ENCODE data around the gene TRAK1. TPM values are rescaled to one million over a fixed set of nuclear protein-coding genes. Genes with fewer than 3 reads are reported as not detected.

The TRAK1 gene
- total RNA-seq, 1 donor from 2014 or later: 38.3 TPM

DNA sequence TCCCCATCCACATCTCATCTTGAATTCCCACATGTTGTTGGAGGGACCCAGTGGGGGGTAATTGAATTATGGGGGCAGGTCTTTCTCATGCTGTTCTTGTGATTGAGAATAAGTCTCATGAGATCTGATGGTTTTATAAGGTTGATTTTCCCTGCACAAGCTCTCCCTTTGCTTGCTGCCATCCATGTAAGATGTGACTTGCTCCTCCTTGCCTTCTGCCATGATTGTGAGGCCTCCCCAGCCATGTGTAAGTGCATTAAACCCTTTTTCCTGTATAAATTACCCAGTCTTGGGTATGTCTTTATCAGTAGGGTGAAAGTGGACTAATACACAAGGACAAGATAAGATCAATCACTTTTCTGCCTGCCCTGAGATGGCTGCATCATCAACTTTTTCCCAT is 180.6 kb downstream of the TRAK1 start:
- DNase-seq (ENCODE audit: low spot score): no peak

DNA sequence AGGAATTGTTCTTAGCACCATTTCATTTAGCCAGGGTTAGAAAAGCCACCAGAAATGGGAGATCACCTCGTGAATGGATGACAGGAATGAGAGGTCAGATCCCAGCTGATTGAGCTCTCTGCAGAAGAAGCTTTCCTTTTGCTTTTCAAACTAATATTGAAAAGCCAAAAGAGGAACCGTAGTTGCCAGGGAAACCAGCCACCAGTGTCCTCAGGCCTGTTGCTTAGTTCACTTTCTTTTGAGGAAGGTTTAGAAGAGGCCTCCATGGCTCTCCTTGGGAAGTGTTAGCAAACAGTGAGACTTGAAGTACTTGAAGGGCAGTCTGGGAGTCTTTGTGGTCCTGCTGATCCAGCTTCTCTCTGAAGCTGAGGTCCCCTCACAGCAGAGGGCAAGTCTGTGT is 182.2 kb downstream of the TRAK1 start:
- DNase-seq (ENCODE audit: low spot score): no peak

DNA sequence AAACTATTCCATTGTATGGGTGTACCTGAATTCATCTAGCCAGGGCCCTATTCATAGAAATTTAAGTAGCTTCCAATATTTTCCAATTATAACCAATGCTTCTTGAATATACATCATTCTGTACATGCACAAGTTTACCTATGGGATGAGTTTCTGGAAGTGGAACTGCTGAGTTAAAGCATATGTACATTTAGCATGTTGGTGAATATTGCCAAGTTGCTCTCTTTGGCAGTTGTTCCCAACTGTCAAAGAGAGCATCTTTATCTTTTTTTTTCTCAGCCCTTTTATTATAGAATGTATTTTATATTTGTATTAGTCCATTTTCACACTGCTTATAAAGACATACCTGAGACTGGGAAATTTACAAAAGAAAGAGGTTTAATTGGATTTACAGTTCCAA is 183.1 kb downstream of the TRAK1 start:
- no peak for DNase-seq (ENCODE audit: low spot score)

DNA sequence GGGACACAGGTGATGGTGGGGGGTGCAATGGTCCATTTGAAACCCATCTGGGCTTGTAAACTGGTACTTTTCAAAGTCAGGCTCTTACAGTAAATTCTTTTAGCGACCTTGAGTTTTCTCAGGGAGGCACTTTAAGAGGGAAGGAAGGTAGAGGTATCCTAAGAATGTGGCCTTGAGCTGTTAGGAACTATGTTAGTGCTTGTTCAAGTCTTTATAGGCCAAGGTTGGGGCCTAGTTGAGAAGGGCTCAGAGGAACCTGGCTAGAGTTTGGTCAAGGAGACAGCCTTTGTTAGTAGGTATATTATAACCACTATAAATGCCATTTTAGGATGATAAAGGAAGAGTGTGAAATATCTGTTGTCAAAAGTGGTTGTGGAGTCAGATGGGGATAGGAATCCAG is 184.1 kb downstream of the TRAK1 start:
- no peak for DNase-seq (ENCODE audit: low spot score)

Other genes with a start within 250 kb of the TRAK1 start
- gene ULK4, start 129.3 kb upstream of the TRAK1 start, total RNA-seq: 7.9 TPM
- gene CCK, start 174.8 kb downstream of the TRAK1 start, total RNA-seq: 0.48 TPM

All from mesenteric fat pad (tissue), 1 donor.